CD4-positive, alpha-beta memory T cell (primary cell): ENCODE results near the gene MTUS2. TPM values are rescaled to one million over a fixed set of nuclear protein-coding genes. Genes with fewer than 3 reads are reported as not detected.

Experiments used
- CTCF ChIA-PET: fragments of 350-600 bp; sonication (Branson Sonifier 250); formaldehyde crosslinking; loops from one replicate; lab custom pipeline; 2021; ENCODE audit warnings: inconsistent platforms; ENCODE audit not compliant: partially characterized antibody; lab: Charles Lee
- POLR2A ChIA-PET: fragments of 350-600 bp; sonication (Branson Sonifier 250); formaldehyde crosslinking; loops from one replicate; lab custom pipeline; 2021; ENCODE audit not compliant: partially characterized antibody; lab: Charles Lee
- DNase-seq, 5 donors: peaks; one replicate each; pipeline versions ENCODE4 v3.0.0 to v3.0.0-alpha.2; 2020 to 2022; ENCODE audit warnings: mixed read lengths in 1 of 5
- H3K27ac ChIP-seq: one replicate; pipeline ENCODE4 v1.7.0; 2013; ENCODE audit warnings: low read depth, low read length
- H3K27me3 ChIP-seq: 2 replicates; pipeline ENCODE4 v1.7.0; 2013; ENCODE audit warnings: mild to moderate bottlenecking, low read length, moderate library complexity; ENCODE audit not compliant: insufficient read depth
- H3K36me3 ChIP-seq: 2 replicates; pipeline ENCODE4 v1.7.0; 2013; ENCODE audit warnings: mild to moderate bottlenecking, low read length, moderate library complexity; ENCODE audit not compliant: insufficient read depth
- H3K4me1 ChIP-seq: 2 replicates; pipeline ENCODE4 v1.7.0; 2013; ENCODE audit warnings: mild to moderate bottlenecking, low read length, moderate library complexity; ENCODE audit not compliant: insufficient read depth
- H3K4me3 ChIP-seq, 2 donors: one replicate each; pipeline ENCODE4 v1.7.0; 2013; ENCODE audit warnings: low read length in 2 of 2, mild to moderate bottlenecking in 1 of 2
- H3K9me3 ChIP-seq, 2 donors: one replicate each; pipeline ENCODE4 v1.7.0; 2013; ENCODE audit warnings: low read length in 2 of 2, control low read depth in 1 of 2; ENCODE audit not compliant: control insufficient read depth in 1 of 2
- H3K27ac Mint-ChIP-seq, 7 donors: one replicate each; pipeline ENCODE4 v1.8.0; 2020 to 2021; ENCODE audit warnings: mixed read lengths in 7 of 7, mild to moderate bottlenecking in 6 of 7, inconsistent platforms in 3 of 7, moderate library complexity in 3 of 7
- H3K27me3 Mint-ChIP-seq, 2 donors: one replicate each; pipeline ENCODE4 v1.8.0; 2020 to 2021; ENCODE audit warnings: mixed read lengths in 2 of 2
- H3K36me3 Mint-ChIP-seq, 2 donors: one replicate each; pipeline ENCODE4 v1.8.0; 2020 to 2021; ENCODE audit warnings: mixed read lengths in 2 of 2, inconsistent platforms in 1 of 2, mild to moderate bottlenecking in 1 of 2
- H3K4me1 Mint-ChIP-seq, 4 donors: one replicate each; pipeline ENCODE4 v1.8.0; 2020 to 2021; ENCODE audit warnings: mixed read lengths in 4 of 4, mild to moderate bottlenecking in 1 of 4
- H3K4me3 Mint-ChIP-seq, 8 donors: one replicate each; pipeline ENCODE4 v1.8.0; 2020 to 2021; ENCODE audit warnings: mixed read lengths in 8 of 8, mild to moderate bottlenecking in 7 of 8, moderate library complexity in 6 of 8, inconsistent platforms in 3 of 8
- H3K9me3 Mint-ChIP-seq, 8 donors: one replicate each; pipeline ENCODE4 v1.8.0; 2020 to 2021; ENCODE audit warnings: mixed read lengths in 8 of 8, mild to moderate bottlenecking in 5 of 8, inconsistent platforms in 3 of 8, moderate library complexity in 1 of 8
- intact Hi-C: fragments of 100-400 bp; cut with micrococcal nuclease; formaldehyde crosslinking; loops from one replicate; pipeline ENCODE4 v1.15.1; 2023
- polyA plus RNA-seq, 2 donors: library from polyadenylated mRNA; unstranded; fragments of 300-500 nt; fragmentation: Illumina TruSeq; gene quantifications; one replicate each; pipeline ENCODE4 v1.2.3, GENCODE V29; 2021
- total RNA-seq, 2 experiments: library from RNA; stranded (reverse); gene quantifications; one replicate each; pipeline ENCODE4 v1.2.3, GENCODE V29; 2021

The MTUS2 gene
- total and polyA plus RNA-seq, 4 experiments from 2014 or later: 0.12 to 1.1 (median 0.60) TPM

GRCh38 chr13:29494520-29494919 lies 674.4 kb downstream of the MTUS2 start:
- no peak overlapping the region for H3K4me3 Mint-ChIP-seq
- no peaks in the 10 kb centered on the region for H3K36me3 Mint-ChIP-seq
- DNase-seq: no peak
- intact Hi-C loops: no loop called here
- POLR2A ChIA-PET: no interaction called here
- H3K36me3 ChIP-seq: no peaks in the 10 kb centered on the region
- peaks cover 16 to 17% of the 10 kb centered on the region in 2 donors for H3K27me3 Mint-ChIP-seq
- no peaks in the 10 kb centered on the region for H3K9me3 Mint-ChIP-seq
- CTCF ChIA-PET: interaction anchor here (0.7 to 5.0 kb wide), 2 partner anchors 15 to 215 kb away, joined by 3 to 27 read pairs; no protein-coding TSS in a partner anchor
- H3K27ac ChIP-seq: no peak overlapping the region
- H3K4me1 Mint-ChIP-seq: peaks cover 0 to 8% (median 7%) of the 10 kb centered on the region in 4 donors
- H3K4me1 ChIP-seq: no peaks in the 10 kb centered on the region
- H3K27me3 ChIP-seq: no peaks in the 10 kb centered on the region
- no peak overlapping the region for H3K27ac Mint-ChIP-seq
- H3K9me3 ChIP-seq: no peaks in the 10 kb centered on the region
- H3K4me3 ChIP-seq: no peak overlapping the region

- Mint-ChIP-seq H3K4me3 (no peak overlapping the region), H3K27ac (peak overlapping the region in 2 of 7 donors; percentile 5 to 87), H3K36me3 (no peaks in the 10 kb centered on the region), H3K9me3 (no peaks in the 10 kb centered on the region), H3K27me3 (peaks cover 15 to 17% of the 10 kb centered on the region in 2 donors), H3K4me1 (peaks cover 0 to 8% (median 7%) of the 10 kb centered on the region in 4 donors)
- CTCF ChIA-PET: interaction anchor here (5.0 kb wide), 1 partner anchor 13 kb away, joined by 27 read pairs; no protein-coding TSS in a partner anchor
- Histone ChIP-seq H3K4me1 (no peaks in the 10 kb centered on the region), H3K36me3 (no peaks in the 10 kb centered on the region), H3K27ac (no peak overlapping the region), H3K4me3 (no peak overlapping the region), H3K9me3 (no peaks in the 10 kb centered on the region), H3K27me3 (no peaks in the 10 kb centered on the region)
- POLR2A ChIA-PET: no interaction called here
- intact Hi-C loops: no loop called here
- no peak for DNase-seq
These were observed 676.1 kb downstream of the MTUS2 start for GRCh38 chr13:29496241-29496712.

- Histone ChIP-seq H3K4me3 (no peak overlapping the region), H3K27me3 (no peaks in the 10 kb centered on the region), H3K4me1 (no peaks in the 10 kb centered on the region), H3K36me3 (no peaks in the 10 kb centered on the region), H3K9me3 (no peaks in the 10 kb centered on the region), H3K27ac (no peak overlapping the region)
- POLR2A ChIA-PET: no interaction called here
- peaks cover 0 to 8% (median 7%) of the 10 kb centered on the region in 4 donors for H3K4me1 Mint-ChIP-seq
- DNase-seq: no peak
- H3K36me3 Mint-ChIP-seq: no peaks in the 10 kb centered on the region
- peak overlapping the region in 1 of 7 donors; percentile 23 for H3K27ac Mint-ChIP-seq
- no peaks in the 10 kb centered on the region for H3K9me3 Mint-ChIP-seq
- intact Hi-C loops: no loop called here
- no peak overlapping the region for H3K4me3 Mint-ChIP-seq
- CTCF ChIA-PET: interaction anchor here (0.9 to 5.0 kb wide), 2 partner anchors 12 to 70 kb away, joined by 3 to 27 read pairs; no protein-coding TSS in a partner anchor
- peaks cover 15 to 17% of the 10 kb centered on the region in 2 donors for H3K27me3 Mint-ChIP-seq
These were observed 677.1 kb downstream of the MTUS2 start for GRCh38 chr13:29497137-29497654.

- peaks cover 0 to 15% (median 8%) of the 10 kb centered on the region in 4 donors for H3K4me1 Mint-ChIP-seq
- H3K9me3 Mint-ChIP-seq: no peaks in the 10 kb centered on the region
- Histone ChIP-seq H3K9me3 (no peaks in the 10 kb centered on the region), H3K27ac (no peak overlapping the region), H3K4me1 (no peaks in the 10 kb centered on the region), H3K36me3 (no peaks in the 10 kb centered on the region), H3K27me3 (no peaks in the 10 kb centered on the region), H3K4me3 (no peak overlapping the region)
- peaks cover 17 to 19% of the 10 kb centered on the region in 2 donors for H3K27me3 Mint-ChIP-seq
- no peaks in the 10 kb centered on the region for H3K36me3 Mint-ChIP-seq
- no peak overlapping the region for H3K4me3 Mint-ChIP-seq
- intact Hi-C loops: no loop called here
- no peak overlapping the region for H3K27ac Mint-ChIP-seq
- POLR2A ChIA-PET: no interaction called here
- CTCF ChIA-PET: interaction anchor here (5.0 kb wide), 1 partner anchor 11 kb away, joined by 27 read pairs; no protein-coding TSS in a partner anchor
- no peak for DNase-seq
These were observed 678.4 kb downstream of the MTUS2 start for GRCh38 chr13:29498426-29499040.

- POLR2A ChIA-PET: no interaction called here
These were observed 679.5 kb downstream of the MTUS2 start for GRCh38 chr13:29499506-29500165.

GRCh38 chr13:29500386-29500785 lies 680.2 kb downstream of the MTUS2 start:
- intact Hi-C loops: no loop called here
- H3K9me3 ChIP-seq: no peaks in the 10 kb centered on the region
- POLR2A ChIA-PET: no interaction called here

More at GRCh38 chr13:29499506-29500165, 679.5 kb downstream of the MTUS2 start:
- Histone ChIP-seq H3K9me3 (no peaks in the 10 kb centered on the region), H3K4me1 (no peaks in the 10 kb centered on the region), H3K27me3 (no peaks in the 10 kb centered on the region), H3K27ac (no peak overlapping the region), H3K36me3 (no peaks in the 10 kb centered on the region), H3K4me3 (no peak overlapping the region)
- Mint-ChIP-seq H3K36me3 (no peaks in the 10 kb centered on the region), H3K4me3 (no peak overlapping the region), H3K9me3 (no peaks in the 10 kb centered on the region), H3K27ac (no peak overlapping the region), H3K27me3 (peaks cover 15 to 17% of the 10 kb centered on the region in 2 donors), H3K4me1 (peaks cover 0 to 17% (median 8%) of the 10 kb centered on the region in 4 donors)
- no peak for DNase-seq
- CTCF ChIA-PET: no interaction called here
- intact Hi-C loops: no loop called here

GRCh38 chr13:29501674-29502073 lies 681.5 kb downstream of the MTUS2 start:
- intact Hi-C loops: no loop called here
- no peak for DNase-seq
- no peaks in the 10 kb centered on the region for H3K9me3 Mint-ChIP-seq
- H3K4me3 Mint-ChIP-seq: no peak overlapping the region
- H3K36me3 Mint-ChIP-seq: no peaks in the 10 kb centered on the region
- no peak overlapping the region for H3K4me3 ChIP-seq
- peak overlapping the region in 1 of 7 donors; percentile 5 for H3K27ac Mint-ChIP-seq
- H3K4me1 ChIP-seq: no peaks in the 10 kb centered on the region
- H3K36me3 ChIP-seq: no peaks in the 10 kb centered on the region
- H3K27me3 Mint-ChIP-seq: peaks cover 4 to 10% of the 10 kb centered on the region in 2 donors
- H3K27me3 ChIP-seq: no peaks in the 10 kb centered on the region
- ChIA-PET POLR2A (no interaction called here), CTCF (interaction anchor here (1.3 kb wide), 1 partner anchor 31 kb away, joined by 3 read pairs; no protein-coding TSS in a partner anchor)
- H3K4me1 Mint-ChIP-seq: peaks cover 0 to 9% (median 1%) of the 10 kb centered on the region in 4 donors
- H3K27ac ChIP-seq: no peak overlapping the region
- H3K9me3 ChIP-seq: no peaks in the 10 kb centered on the region

More at GRCh38 chr13:29500386-29500785, 680.2 kb downstream of the MTUS2 start:
- H3K27me3 Mint-ChIP-seq: peaks cover 15 to 21% of the 10 kb centered on the region in 2 donors
- CTCF ChIA-PET: no interaction called here
- DNase-seq: no peak
- Histone ChIP-seq H3K27me3 (no peaks in the 10 kb centered on the region), H3K27ac (no peak overlapping the region), H3K36me3 (no peaks in the 10 kb centered on the region), H3K4me1 (no peaks in the 10 kb centered on the region), H3K4me3 (no peak overlapping the region)
- no peaks in the 10 kb centered on the region for H3K9me3 Mint-ChIP-seq
- peaks cover 0 to 17% (median 8%) of the 10 kb centered on the region in 4 donors for H3K4me1 Mint-ChIP-seq
- H3K4me3 Mint-ChIP-seq: no peak overlapping the region
- no peaks in the 10 kb centered on the region for H3K36me3 Mint-ChIP-seq
- H3K27ac Mint-ChIP-seq: no peak overlapping the region
